GM18508 (cell line): Measurements from ENCODE around the gene ITPR1.

Source experiments
- ATAC-seq: cut with Tn5 transposase; IDR thresholded peaks from one replicate; pipeline ENCODE4 v1.9.1; 2021; ENCODE audit warnings: moderate number of reproducible peaks; ENCODE audit not compliant: insufficient read depth, unreplicated experiment

Gene ITPR1

DNA sequence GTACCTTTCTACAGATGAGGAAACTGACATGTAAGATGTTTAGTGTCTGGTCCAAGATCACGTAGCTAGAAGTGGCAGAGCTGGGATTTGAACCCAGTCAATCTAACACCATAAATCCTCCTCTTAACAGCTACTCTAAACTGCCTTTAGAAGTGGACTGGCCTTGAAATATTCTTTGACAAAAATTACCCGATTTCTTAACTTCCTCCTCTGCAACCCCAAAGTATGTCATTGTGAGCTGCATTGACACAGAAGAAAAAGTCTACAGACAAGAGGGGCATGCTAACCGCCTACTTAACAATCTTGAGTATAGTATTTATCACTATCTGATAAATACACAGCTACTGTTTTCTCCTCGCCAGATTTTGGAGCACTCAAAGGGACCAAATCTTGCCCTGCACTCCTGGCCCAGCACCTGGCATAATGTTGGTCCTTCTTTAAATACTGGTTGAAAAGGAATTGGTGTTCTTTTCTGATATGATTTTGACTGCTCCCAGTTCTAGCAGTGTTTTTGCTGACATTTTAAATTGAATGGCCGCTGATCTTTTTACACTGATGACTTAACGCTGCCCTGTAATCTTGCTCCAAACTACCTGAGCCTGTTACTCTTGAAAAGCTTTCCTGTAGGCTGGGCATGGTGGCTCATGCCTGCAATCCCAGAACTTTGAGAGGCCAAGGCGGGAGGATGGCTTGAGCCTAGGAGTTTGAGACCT, 36.9 kb downstream of the ITPR1 start:
- ATAC-seq = no peak

DNA sequence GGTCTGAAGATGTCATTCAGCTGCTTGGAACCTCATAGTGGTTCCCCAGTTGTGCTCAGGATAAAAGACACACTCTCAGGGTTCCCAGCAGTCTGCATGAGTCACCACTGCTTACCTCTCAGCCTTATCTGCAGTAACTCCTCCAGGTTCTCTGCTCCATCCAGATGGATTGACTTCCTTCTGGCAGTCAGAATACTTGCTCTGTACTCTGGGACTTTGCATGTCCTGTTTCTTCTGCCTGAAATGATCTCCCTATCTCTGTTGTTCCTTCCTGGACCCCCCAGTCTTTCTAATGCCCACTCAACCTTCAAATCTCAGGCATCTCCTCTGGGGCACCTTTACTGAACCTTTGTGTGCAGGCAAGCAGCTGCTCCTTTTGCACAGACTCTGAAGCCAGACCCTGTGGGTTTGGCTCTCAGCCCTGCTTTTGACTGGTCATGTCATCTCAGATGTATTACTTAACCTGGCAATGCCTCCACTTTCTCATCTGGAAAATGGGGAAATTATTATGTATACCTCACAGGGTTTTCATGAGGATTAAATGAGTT, 38.4 kb downstream of the ITPR1 start:
- no peak for ATAC-seq

DNA sequence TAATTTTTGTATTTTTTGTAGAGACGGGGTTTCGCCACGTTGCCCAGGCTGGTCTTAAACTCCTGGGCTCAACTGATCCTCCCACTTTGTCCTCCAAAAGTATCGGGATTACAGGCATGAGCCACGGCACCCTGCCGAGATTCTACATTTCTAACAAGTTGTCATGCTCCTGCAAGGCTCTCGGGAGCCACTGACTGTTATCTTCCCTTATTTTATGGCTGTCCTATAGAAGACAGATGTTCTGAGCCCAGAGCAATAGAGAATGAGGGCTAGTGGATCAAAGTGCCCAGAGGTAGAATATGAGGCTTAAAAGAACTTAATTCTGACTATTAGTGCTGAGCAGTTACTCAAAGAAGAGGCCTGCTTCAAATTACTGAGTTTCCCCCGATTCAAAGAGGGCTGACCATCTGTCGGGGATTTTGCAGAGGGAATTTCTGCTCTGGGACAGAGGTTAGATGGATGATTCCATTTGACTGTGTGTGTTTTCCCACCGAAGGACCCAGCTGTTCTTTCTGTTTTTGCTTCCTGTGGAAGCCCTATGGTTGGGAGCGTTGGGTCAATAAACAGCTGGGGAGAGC, 39.5 kb downstream of the ITPR1 start:
- ATAC-seq = no peak

DNA sequence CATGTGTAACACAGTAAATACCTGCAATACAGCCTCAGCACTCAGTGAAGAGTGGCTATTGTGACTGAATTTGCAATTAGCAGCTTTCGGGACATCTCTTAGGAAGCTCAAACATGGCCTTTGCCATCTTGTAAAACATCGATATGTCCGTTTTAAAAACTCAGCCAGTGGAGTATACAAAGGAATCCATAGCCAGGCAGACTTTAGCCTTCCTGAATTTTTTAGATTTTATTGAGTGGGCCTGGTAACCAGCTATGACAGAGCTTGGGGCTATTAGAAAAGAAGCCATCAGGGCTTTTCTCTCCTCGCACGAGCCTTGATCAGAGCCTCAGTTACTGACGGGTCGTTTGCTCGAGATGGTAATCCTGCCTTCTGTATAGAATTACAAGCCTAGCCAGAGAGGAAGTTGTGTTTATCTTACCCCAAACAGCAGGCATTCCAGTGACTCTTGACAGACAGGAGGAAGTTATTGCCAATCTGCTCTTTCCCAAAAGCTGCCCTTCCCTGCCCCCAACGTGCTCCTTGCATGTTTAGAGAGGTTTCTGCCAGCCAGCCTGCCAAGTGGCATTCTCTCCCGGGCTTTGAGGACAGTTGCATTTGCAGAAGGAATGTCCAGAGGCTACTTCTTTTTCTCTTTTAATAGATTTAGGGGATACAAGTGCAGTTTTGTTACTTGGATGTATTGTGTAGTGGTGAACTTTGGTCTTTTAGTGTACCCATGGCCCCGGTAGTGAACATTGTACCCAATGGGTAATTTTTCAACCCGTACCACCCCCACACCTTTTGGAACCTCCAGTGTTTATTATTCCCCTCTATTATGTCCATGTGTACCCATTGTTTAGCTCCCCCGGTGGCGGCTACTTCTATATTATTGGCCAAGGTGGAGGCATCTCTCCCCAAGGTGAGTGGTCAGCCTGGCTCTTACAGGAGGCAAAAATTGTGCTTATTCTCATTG, 40.6 kb downstream of the ITPR1 start:
- ATAC-seq = no peak

DNA sequence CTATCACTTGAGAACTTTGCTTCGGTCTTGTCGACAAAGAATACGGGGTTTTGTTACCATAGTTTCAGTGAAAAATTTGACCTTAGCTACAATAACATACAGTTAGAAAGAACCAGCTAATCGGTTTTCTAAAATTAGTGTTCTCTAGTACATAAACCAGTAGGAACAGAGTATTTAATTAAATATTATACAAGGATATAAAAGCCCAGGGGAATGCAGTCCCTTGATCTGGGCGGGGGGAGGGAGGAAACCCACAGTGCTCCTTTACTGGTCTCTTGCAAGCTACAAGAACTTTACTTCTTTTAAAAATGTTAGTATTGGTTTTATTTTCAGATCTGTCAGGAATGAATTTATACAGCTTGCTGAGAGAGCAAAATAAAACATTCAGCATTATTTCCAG, 41.8 kb downstream of the ITPR1 start:
- no peak for ATAC-seq

DNA sequence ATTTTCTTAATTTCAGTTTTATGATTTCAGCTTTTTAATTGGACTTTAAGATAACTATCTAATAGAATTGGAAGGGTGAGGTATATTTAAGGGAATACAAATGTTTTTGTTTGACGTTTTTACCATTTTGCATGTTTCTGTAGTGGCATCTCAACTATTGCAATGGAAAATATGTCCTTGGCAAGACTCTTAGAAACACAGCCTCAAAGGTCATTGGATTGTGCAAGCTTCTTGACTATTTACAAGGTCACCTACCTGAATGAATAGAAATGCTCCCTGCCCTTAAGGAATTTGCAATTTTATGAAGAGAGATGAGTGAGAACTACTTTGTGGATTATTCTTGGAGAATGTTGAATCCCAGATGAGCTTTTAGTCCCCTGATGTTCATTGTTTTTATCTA, 43.1 kb downstream of the ITPR1 start:
- ATAC-seq = no peak

DNA sequence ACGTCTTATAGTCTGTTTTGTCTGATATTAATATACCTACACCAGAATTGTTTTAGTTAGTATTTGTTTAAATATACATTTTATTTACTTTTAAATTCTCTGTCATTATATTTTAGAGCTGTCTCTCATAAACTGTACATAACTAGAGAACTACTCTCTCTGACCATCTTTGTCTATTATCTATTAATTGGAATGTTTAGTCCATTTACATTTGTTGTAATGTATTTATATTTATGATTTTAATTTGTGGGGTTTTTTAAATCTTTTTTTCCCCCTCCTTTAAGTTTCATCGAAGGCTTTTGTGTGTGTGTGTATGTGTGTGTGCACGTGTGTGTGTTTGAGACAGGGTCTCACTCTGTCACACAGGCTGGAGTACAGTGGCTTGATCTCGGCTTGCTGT, 47.1 kb downstream of the ITPR1 start:
- no peak for ATAC-seq

DNA sequence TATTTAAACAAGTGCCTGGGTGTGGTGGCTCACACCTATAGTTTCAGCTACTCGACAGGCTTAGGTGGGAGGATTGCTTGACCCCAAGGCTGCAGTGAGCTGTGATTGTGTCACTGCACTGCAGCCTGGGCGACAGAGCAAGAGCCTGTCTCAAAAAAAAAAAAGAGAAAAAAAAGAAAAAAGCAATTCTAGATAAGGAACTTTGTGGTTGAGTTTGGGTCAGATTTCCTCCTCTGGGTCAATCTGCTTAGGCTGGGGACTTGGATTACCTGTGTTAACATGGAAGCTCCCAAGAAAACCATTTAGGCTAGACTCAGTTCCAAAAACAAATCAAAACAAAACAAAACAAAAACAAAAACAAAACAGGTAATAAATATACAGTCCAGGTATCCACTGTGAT, 50.0 kb downstream of the ITPR1 start:
- no peak for ATAC-seq

DNA sequence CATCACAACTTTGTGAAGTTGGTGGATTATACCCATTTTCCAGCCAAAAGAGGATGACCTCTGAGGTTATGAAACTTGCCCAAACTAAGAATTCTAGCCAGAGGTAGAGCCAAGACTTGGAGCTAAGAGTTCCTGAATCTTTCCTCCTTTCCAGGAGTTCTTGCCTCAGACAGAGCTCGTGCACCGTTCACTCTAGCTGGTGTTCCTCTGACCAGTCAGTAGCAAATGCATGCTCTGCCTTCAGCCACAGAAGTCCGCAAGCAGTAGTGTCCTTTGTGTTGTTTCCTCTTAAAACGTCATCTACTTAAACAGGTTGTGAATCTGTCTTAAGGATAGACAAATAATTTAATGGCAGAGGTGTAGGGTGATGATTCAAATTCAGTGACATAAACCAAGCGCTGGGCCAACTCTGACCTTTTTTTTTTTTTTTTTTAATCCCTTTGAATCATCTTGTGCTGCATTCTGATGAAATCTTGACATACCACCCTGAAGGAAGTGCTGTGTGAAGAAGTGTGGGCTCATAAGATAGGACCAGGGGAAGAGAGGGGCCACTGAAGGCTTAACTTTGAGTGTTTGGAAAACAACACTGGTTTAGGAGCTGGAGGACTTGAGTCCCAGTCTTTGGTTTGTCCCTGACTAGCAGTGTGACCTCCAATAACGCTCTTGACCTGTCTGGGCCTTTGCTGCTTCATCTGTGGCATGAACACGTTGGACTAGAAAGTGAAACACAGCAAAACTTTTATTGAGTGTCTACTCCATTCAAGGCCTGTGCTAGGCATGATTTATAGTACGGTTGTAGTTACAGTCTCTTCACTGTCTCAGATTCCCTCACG, 53.4 kb downstream of the ITPR1 start:
- no peak for ATAC-seq

DNA sequence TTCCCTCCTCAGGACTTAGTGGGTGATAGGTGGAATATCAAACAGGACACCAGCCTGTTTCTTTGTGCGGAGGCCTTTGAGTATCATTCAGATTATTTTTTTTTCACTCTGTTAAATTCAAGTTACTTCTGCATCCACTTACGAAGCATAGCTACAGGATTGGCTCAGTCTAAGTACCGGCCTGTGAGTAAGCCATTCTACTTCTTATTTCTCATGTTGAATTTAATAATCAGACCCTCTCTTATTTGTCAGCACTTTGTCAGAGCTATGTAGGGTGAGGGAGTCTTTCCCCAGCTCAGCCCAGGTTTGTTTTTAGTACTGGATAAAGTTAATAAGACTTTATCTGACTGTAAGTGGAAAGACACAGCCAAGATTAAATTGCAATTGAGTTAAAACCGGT, 54.7 kb downstream of the ITPR1 start:
- no peak for ATAC-seq

DNA sequence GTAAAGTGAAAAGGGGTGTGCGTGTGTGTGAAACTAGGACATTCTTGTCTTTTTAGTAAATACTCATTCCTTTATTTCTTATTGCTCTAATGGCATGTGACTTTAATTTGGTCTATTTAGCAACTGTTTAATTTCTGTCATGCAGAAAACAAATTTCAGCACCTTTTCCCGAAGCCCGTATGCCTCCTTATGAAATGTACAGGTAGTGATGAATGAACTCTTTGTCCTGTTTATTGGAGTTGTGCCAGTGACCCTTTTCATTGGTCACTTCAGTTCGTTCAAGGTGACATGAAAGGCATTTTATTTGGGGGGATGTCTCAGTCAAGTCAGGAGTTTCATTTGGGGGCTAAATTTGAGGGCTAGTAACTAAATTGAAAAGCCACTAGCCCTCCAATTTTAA, 55.2 kb downstream of the ITPR1 start:
- ATAC-seq = no peak

DNA sequence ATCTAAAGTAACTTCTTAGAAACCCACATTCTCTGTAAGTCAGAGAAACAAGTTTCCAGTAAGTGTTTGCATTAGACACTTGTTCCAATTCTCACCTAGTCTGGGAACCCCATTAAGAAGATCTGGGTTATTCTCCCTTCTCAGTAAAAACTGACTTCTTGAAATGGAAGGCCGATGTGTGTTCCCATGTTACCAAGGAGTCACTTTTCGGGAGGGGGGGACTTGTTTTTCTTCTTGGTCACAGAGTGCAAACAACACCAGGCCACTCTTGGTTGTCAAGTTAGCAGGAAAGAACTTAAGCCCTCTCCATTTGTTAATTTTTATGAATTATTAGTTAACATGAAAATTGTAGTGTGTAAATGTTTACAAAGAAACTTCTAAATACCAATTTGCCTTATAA, 55.6 kb downstream of the ITPR1 start:
- ATAC-seq = no peak

DNA sequence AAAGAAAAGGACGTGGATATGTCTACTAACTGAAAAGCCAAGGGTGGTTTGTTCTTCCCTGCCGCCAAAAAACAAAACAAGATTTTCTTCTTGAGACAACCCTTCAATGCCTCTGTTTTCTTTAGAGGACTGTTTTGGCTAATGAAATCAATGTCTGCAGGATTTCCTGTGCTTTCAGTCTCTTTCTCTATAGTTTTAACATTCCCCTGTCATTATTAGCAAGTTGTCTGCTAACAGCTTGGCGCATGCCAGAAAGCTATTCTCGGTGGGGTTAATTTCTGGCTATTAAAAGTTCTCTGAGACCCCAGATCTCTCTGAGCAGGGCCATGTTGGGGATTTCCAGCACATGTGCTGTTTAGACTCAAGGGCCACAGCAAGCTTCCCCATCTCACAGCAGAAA, 56.7 kb downstream of the ITPR1 start:
- no peak for ATAC-seq

DNA sequence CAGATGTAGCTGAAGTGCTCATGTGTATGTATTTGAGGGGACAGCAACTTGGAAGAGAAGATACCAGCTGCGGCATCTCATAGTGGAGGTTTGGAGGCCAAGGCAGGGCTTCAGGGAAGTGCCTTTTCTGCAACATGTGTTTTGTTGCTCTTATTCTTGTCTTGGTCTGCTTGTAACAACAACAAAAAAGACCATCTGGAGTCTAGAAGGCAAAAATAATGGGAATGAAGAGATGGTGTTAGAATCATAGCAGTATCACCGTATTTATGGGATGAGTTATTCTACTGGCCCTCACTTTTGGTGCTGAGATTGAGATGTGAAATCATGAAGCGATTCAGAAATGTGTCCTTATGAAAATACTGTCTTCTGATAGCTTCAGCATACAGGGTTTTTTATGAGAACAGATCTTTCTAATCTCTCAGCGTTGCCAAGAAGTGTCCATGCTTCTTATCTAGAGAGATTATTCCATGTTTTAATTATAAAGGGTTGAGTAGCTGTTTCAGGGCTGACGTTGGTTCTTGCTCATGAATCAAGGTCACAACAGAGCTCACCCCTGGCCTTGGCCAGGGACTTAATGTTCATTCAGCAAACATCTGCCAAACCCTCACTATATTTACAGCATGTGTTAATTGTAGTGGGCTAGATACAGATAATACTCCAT, 58.0 kb downstream of the ITPR1 start:
- ATAC-seq = no peak

DNA sequence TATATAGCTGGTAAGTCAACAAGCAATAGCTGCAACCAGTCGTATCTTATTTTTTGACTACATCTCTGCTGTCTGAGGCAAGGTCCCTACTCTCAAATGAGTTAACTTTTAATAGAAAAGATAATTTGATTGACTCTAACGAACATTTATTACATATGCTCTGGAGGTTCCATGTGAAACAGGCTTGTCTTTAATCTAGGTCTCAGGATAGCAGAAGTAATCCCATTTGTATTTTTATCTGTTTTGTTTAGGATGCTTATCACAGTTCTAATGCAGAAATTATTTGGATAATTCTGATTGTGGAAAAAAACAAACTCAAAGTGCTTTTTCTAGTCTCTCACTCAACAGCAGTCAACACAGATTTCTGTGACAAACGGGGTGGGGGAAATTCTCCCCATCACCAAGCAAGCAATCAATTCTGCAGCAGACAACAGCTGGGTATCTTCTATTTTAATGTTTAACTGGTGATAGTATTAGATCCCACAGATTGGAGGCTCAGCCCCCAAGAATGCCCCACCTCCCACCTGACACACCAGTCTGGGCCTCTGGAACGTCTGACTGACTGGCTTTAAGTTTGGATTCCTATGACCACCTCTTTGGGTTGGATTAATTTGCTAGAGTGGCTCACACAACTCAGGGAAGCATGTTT, 58.8 kb downstream of the ITPR1 start:
- ATAC-seq = no peak

DNA sequence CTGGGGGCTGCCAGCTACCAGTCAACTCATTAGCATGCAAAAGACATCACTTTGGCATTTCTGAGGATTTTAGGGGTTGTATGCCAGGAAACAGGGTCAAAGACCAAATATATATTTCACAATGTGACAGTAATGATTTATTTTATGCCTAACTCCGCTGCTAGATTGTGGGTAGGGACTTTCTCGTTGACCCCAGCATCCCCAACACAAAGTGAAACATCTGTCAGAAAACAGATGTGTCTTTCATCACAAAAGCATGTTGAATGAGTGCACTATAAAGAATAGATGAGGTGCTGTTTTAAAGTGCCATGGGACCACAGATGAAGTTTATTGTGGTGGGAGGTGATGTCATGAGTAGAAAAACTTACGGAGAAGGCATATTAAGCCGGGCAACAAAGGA, 59.7 kb downstream of the ITPR1 start:
- ATAC-seq = no peak

DNA sequence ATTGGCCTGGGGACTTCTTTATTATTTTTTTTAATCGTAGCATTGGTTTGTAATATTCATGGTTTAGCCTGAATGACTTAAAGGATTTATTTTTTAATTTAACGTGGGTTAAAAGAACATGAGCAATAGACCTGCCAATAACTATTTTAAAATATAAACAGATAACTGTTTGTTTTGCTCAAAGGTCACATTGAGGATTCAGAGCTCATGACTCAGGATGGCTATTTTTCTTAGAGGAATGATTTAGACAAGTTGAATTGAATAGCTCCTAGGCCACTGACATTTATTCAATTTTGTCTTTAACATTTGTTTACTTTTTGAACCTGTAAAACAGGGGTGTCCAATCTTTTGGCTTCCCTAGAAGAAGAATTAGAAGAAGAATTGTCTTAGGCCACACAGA, 68.5 kb downstream of the ITPR1 start:
- ATAC-seq = no peak

DNA sequence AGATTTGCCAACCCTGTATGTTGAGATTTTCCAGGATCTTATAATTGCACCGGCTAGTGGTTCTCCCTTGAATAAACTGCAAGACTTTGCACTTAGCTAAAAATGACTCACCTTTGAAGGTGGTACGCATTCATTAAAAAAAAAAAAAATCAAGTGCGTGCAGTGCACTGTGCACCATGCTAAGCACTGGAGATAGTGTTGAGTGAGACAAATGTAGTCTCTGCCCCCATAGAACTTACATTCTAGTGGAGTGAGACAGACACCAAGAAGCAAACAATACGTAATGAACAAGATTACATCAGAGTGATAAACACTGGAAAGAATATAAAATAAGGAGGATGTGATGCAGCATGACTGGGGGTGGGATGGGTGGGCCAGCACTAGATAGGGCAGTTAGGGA, 69.4 kb downstream of the ITPR1 start:
- no peak for ATAC-seq

DNA sequence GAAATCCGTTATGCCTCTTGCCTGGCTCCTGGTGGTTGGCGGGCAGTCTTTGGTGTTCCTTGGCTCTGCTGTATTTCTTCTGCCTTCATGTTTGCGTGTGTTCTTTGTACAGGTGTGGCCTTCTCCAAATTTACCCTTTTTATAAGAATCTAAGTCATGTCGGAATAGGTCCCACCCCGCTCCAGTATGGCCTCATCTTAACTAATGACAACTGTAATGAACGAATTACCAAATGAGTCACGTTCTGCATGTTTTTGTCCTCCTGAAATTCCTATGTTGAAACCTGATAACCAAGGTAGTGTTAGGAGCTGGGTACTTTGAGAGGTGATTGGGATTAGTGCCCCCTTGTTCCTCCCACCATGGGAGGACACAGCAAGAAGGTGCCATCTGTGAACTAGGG, 71.1 kb downstream of the ITPR1 start:
- no peak for ATAC-seq
